Heart left ventricle (tissue), 16 donors: ENCODE results near the gene SYP. TPM values are rescaled to one million over a fixed set of nuclear protein-coding genes. Genes with fewer than 3 reads are reported as not detected.

Experiments used
- ATAC-seq, 4 donors: fragments of 200-7000 bp; cut with Tn5 transposase; one replicate each; pipeline ENCODE4 v1.9.1; 2020 to 2022; ENCODE audit warnings: moderate library complexity in 4 of 4, mild to moderate bottlenecking in 3 of 4, moderate number of reproducible peaks in 1 of 4
- DNase-seq, 5 donors: peaks; one replicate each; pipeline ENCODE4 v3.0.0-alpha.2; 2020
- H3K27ac ChIP-seq, 12 donors: fragments of 200-600 bp; sonication (generic) in 4 of 12; one replicate each; pipeline versions ENCODE4 v1.5.0 to v1.8.0; 2016 to 2022; ENCODE audit warnings: mild to moderate bottlenecking in 2 of 12
- H3K27me3 ChIP-seq, 9 donors: fragments of 200-600 bp; sonication (generic) in 2 of 9; one replicate each; pipeline versions ENCODE4 v1.5.1 to v1.8.0; 2016 to 2022; ENCODE audit warnings: mild to moderate bottlenecking in 3 of 9
- H3K36me3 ChIP-seq, 9 donors: fragments of 200-600 bp; sonication (generic) in 2 of 9; one replicate each; pipeline versions ENCODE4 v1.5.0 to v1.8.0; 2018 to 2022; ENCODE audit warnings: mild to moderate bottlenecking in 2 of 9
- H3K4me1 ChIP-seq, 12 donors: fragments of 200-600 bp; sonication (generic) in 4 of 12; one replicate each; pipeline versions ENCODE4 v1.5.0 to v1.8.0; 2016 to 2022; ENCODE audit warnings: mild to moderate bottlenecking in 3 of 12
- H3K4me3 ChIP-seq, 12 donors: fragments of 200-600 bp; sonication (generic) in 4 of 12; one replicate each; pipeline versions ENCODE4 v1.5.0 to v1.8.0; 2017 to 2022; ENCODE audit warnings: mild to moderate bottlenecking in 9 of 12, moderate library complexity in 4 of 12
- H3K9me3 ChIP-seq, 12 donors: fragments of 200-600 bp; sonication (generic) in 4 of 12; one replicate each; pipeline versions ENCODE4 v1.5.0 to v1.8.0; 2016 to 2022; ENCODE audit warnings: mild to moderate bottlenecking in 1 of 12
- CTCF ChIP-seq, 12 donors: fragments of 200-600 bp; sonication (generic) in 4 of 12; IDR thresholded peaks; one replicate each; pipeline versions ENCODE4 v1.5.0 to v1.8.0; 2018 to 2022; ENCODE audit warnings: antibody characterized with exemption in 12 of 12, mild to moderate bottlenecking in 5 of 12
- POLR2A ChIP-seq, 2 donors: fragments of 450-650 bp; IDR thresholded peaks; one replicate each; pipeline ENCODE4 v1.6.1; 2017; ENCODE audit warnings: antibody characterized with exemption in 2 of 2, mild to moderate bottlenecking in 2 of 2, moderate library complexity in 2 of 2
- WGBS, 4 donors: extraction: QIAGEN DNeasy Blood & Tissue Kit in 2 of 4; methylation state at CpG; one replicate each; pipeline versions ENCODE4 v1.1.5 to v1.1.7; 2013 to 2018; 5-methylcytosine and 5-hydroxymethylcytosine counted together
- intact Hi-C, 10 donors: fragments of 100-400 bp; cut with DNase I; formaldehyde crosslinking; loops; one replicate each; pipeline versions ENCODE4 v1.11.1 to v1.14.2; 2022
- polyA plus RNA-seq, 2 donors: library from polyadenylated mRNA; stranded (reverse); fragments of 200-250 nt; gene quantifications; one replicate each; pipeline ENCODE4 v1.2.3, GENCODE V29; 2013
- total RNA-seq, 9 donors: library from RNA; depleted of rRNA in 2 of 9; stranded (reverse); fragments of >200 nt in 2 of 9; fragmentation: NEBNext Ultra II Directional in 3 of 9; extraction: Animal tissue kit (Norgen Biotek cat#: 25700) in 3 of 9; gene quantifications; one replicate each; pipeline versions ENCODE4 v1.1.0 to v1.2.4, GENCODE V29; 2016 to 2023
- donor health status: ischemic (EF 13 %, LVEDD 7.1; RV severe dilation, severe dysfunction).
- donor health status: healthy with polysubstance abuse.
- donor health status: DM: no; HTN: yes; CAD: no.
- donor health status: DM: no; HTN: no; CAD: no.
- donor health status: ischemic (EF 25% LVEDD 6.9; RV normal size, moderate dysfunction).
- donor health status: ischemic (EF 25% LVEDD 5.7; RV mildly dilated, moderate dysfunction).
- donor health status: healthy.
- donor health status: DM: yes; HTN: yes; CAD: no.
- donor health status: ischemic (EF 35%, LVEDD 5.7; RV mildly dilated, moderate dysfunction).
- donor health status: nonischemic (EF 11% LVEDD 7.7; RV severe dilation, severe dysfunction).
- donor health status: DM: yes; HTN: yes; CAD: no.
- donor health status: PGD.
- donor health status: ischemic (EF 29% LVEDD 5.4; RV normal size, mild dysfunction).
- donor health status: nonischemic (EF 23%, LVEDD 6.1; RV moderate dilation, normal function).

The SYP gene
- total and polyA plus RNA-seq, 11 donors: 0.49 to 3.7 (median 1.3) TPM

DNA sequence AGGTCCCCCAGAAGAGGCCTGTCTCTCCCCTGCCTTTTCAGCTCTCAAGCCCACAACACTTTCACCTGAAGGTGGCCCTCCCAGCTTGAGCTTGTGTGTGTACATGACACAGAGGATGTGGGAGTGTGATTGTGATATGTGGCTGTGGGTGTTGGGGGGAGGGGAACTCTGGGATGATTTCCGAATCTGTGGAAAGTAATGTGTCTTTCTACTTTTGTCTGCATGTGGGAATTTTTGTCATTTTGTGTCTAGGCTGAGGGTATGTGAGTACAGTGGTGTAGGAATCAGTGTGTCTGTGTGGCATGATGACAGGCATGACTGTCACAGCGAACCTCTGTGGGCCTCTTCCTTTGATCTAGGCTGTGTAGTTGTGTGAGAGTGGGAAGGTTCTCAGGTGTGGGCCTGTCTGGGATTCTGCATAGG lies 6.4 kb downstream of the SYP start:
- Histone ChIP-seq H3K27me3 (no peaks in the 10 kb centered on the region), H3K4me1 (peaks cover 0 to 10% (median 2%) of the 10 kb centered on the region in 12 donors), H3K27ac (no peak overlapping the region), H3K9me3 (no peaks in the 10 kb centered on the region), H3K36me3 (no peaks in the 10 kb centered on the region), H3K4me3 (no peak overlapping the region)
- intact Hi-C loops: loop anchor here in 4 of 10 donors (5.0 to 10.0 kb wide), 4 partner anchors 71 to 731 kb away; partner anchors contain the start of genes PPP1R3F (in 2 of the 4), CLCN5 (in 1 of the 4) and FOXP3 (in 1 of the 4)
- ATAC-seq (no peak), DNase-seq (no peak)
- TF ChIP-seq CTCF (IDR thresholded peaks at IDR 0.05): no peak
- no peak for TF ChIP-seq POLR2A (IDR thresholded peaks at IDR 0.05)
- WGBS, 4 donors: 60 to 78% (median 70%) methylated on average over 2 of the region's 2 CpGs

DNA sequence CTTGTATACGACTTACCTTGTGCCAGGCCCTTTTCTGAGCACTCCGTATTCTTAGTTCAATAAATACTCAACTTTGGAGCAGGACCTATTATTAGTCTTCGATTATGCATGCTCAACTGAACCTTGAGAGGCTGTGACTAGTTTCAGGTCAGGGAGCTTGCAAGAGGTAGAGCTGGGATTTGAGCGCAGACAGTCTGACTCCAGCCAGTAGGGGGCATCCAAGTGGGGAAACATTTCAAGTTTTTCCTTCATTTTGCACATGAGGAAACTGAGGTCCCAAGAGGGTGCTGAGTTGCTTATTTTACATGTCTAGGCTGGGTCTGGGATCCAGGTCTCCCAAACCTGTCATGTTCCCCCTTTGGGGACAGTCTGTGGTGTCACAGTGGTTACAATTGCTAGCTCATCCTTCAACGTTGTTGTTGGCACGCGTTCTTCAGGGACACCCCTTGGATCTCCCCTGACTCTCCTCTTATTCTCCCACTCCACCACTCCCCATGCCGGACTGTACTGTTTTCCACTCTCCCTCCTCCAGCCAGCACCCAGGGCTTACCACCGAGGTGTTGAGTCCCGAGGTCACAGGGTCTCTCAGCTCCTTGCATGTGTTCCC lies 7.2 kb downstream of the SYP start:
- Histone ChIP-seq H3K36me3 (no peaks in the 10 kb centered on the region), H3K27me3 (no peaks in the 10 kb centered on the region), H3K9me3 (no peaks in the 10 kb centered on the region), H3K4me3 (no peak overlapping the region), H3K4me1 (peaks cover 0 to 10% (median 2%) of the 10 kb centered on the region in 12 donors), H3K27ac (no peak overlapping the region)
- WGBS, 4 donors: 61 to 66% (median 64%) methylated on average over 10 of the region's 10 CpGs
- no peak for ATAC-seq
- intact Hi-C loops: loop anchor here in 4 of 10 donors (5.0 to 10.0 kb wide), 4 partner anchors 72 to 732 kb away; partner anchors contain the start of genes PPP1R3F (in 2 of the 4), CLCN5 (in 1 of the 4) and FOXP3 (in 1 of the 4)
- no peak for DNase-seq
- no peak for TF ChIP-seq POLR2A (IDR thresholded peaks at IDR 0.05)
- TF ChIP-seq CTCF (IDR thresholded peaks at IDR 0.05): peak in 11 of 12 donors; percentile 20 to 56 (median 45)

- Histone ChIP-seq H3K9me3 (no peaks in the 10 kb centered on the region), H3K4me3 (peak overlapping the region; percentile 57 to 96 (median 72)), H3K4me1 (peaks cover 0 to 10% (median 2%) of the 10 kb centered on the region in 12 donors), H3K27ac (peak overlapping the region; percentile 3 to 92 (median 87)), H3K27me3 (no peaks in the 10 kb centered on the region), H3K36me3 (no peaks in the 10 kb centered on the region)
- 1 to 45% (median 23%) methylated on average over 13 to 34 of the region's 34 CpGs for WGBS, 4 donors
- intact Hi-C loops: loop anchor here in 4 of 10 donors (5.0 to 10.0 kb wide), 4 partner anchors 73 to 733 kb away; partner anchors contain the start of genes PPP1R3F (in 2 of the 4), CLCN5 (in 1 of the 4) and FOXP3 (in 1 of the 4)
- TF ChIP-seq POLR2A (IDR thresholded peaks at IDR 0.05) (no peak), CTCF (IDR thresholded peaks at IDR 0.05) (peak in 1 of 12 donors; percentile 8)
- DNase-seq: no peak
- ATAC-seq: no peak
These were observed 8.4 kb downstream of the SYP start for GRCh38 chrX:49191574-49192011.
